ENCODE measurements around the gene PPIP5K1.

Gene PPIP5K1

GRCh38 chr15:43517354-43518196 is 72.4 kb downstream of the PPIP5K1 start, which contains the start of gene MAP1A:
TSS of gene MAP1A (plus strand) at chr15:43517608. CDS start at chr15:43521474, 3,866 bp downstream.
- no peak for TF ChIP-seq CTCF (IDR thresholded peaks at IDR 0.05)

- no peak for TF ChIP-seq CTCF (IDR thresholded peaks at IDR 0.05)
These were observed 73.1 kb downstream of the PPIP5K1 start for GRCh38 chr15:43516801-43517353.

GRCh38 chr15:43516185-43516584 is 73.8 kb downstream of the PPIP5K1 start:
- TF ChIP-seq CTCF (IDR thresholded peaks at IDR 0.05), result no peak

GRCh38 chr15:43515741-43516140 is 74.3 kb downstream of the PPIP5K1 start:
- TF ChIP-seq CTCF (IDR thresholded peaks at IDR 0.05), result no peak

GRCh38 chr15:43514241-43515057 is 75.6 kb downstream of the PPIP5K1 start:
- peak; percentile 59 for TF ChIP-seq CTCF (IDR thresholded peaks at IDR 0.05)

- TF ChIP-seq CTCF (IDR thresholded peaks at IDR 0.05), result no peak
These were observed 76.5 kb downstream of the PPIP5K1 start for GRCh38 chr15:43513550-43513949.

GRCh38 chr15:43511012-43511885 is 78.8 kb downstream of the PPIP5K1 start:
- TF ChIP-seq CTCF (IDR thresholded peaks at IDR 0.05), result peak; percentile 39; the same call in 1 of the 2 replicates

All from LNCAP (cell line).